ENCODE measurements around the gene SECTM1.

DNA sequence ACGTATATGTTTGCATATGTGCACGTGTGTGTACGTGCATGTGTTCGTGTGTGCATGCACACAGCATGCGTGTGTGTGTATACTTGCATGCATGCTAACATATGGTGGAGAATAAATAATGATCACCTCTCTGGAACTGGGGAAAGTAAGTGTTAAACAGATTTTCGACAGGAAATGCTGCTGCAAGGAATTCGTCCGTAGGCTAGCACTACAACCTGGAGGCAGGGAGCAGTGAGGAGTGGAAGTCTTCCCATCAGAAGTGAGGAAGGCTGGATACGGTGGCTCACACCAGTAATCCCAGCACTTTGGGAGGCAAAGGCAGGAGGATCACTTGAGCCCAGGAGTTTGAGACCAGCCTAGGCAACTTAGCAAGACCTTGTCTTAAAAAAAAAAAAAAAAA lies 55.3 kb downstream of the SECTM1 start:
- TF ChIP-seq CTCF (IDR thresholded peaks at IDR 0.05 in 4 of 5, conservative IDR thresholded peaks at IDR 0.05 in 1 of 5) (no peak), POLR2A (IDR thresholded peaks at IDR 0.05) (no peak)

All from gastrocnemius medialis (tissue), 4 donors.